GM12865 (cell line): ENCODE data around the gene STT3A.

Source experiments
- DNase-seq: peaks from one replicate; pipeline ENCODE4 v3.0.0; 2010; ENCODE audit warnings: low read depth
- H3K4me3 ChIP-seq: 2 replicates; pipeline ENCODE4 v1.5.1; 2011; ENCODE audit warnings: mild to moderate bottlenecking, low read depth, low read length, control low read depth
- TF ChIP-seq, protein P1 (sequence below): IDR thresholded peaks from 2 replicates; pipeline ENCODE4 v1.5.1; 2011; ENCODE audit warnings: low read length, control low read depth, low read depth, inconsistent platforms; ENCODE audit not compliant: insufficient read depth; ENCODE audit errors: missing control alignments

Gene STT3A

GRCh38 chr11:125670172-125670571 lies 77.5 kb downstream of the STT3A start:
- TF ChIP-seq, protein P1, sequence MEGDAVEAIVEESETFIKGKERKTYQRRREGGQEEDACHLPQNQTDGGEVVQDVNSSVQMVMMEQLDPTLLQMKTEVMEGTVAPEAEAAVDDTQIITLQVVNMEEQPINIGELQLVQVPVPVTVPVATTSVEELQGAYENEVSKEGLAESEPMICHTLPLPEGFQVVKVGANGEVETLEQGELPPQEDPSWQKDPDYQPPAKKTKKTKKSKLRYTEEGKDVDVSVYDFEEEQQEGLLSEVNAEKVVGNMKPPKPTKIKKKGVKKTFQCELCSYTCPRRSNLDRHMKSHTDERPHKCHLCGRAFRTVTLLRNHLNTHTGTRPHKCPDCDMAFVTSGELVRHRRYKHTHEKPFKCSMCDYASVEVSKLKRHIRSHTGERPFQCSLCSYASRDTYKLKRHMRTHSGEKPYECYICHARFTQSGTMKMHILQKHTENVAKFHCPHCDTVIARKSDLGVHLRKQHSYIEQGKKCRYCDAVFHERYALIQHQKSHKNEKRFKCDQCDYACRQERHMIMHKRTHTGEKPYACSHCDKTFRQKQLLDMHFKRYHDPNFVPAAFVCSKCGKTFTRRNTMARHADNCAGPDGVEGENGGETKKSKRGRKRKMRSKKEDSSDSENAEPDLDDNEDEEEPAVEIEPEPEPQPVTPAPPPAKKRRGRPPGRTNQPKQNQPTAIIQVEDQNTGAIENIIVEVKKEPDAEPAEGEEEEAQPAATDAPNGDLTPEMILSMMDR = no peak
- no peak overlapping the region for H3K4me3 ChIP-seq
- no peak for DNase-seq

GRCh38 chr11:125671561-125671960 lies 78.9 kb downstream of the STT3A start:
- H3K4me3 ChIP-seq = no peak overlapping the region
- TF ChIP-seq, protein P1 = no peak
- no peak for DNase-seq
